H1 (cell line): ENCODE data around the gene NBEA. TPM values are rescaled to one million over a fixed set of nuclear protein-coding genes. Genes with fewer than 3 reads are reported as not detected.

Experiments used
- ATF2 ChIP-seq: IDR thresholded peaks from 2 replicates; pipeline ENCODE4 v1.6.1; 2012; ENCODE audit warnings: low read length, inconsistent platforms
- SRF ChIP-seq: IDR thresholded peaks from 2 replicates; pipeline ENCODE4 v1.6.1; 2011; ENCODE audit warnings: mild to moderate bottlenecking, low read depth, low read length, moderate library complexity
- polyA plus RNA-seq, 7 experiments: library from polyadenylated mRNA; depleted of rRNA in 3 of 7; stranded (reverse) in 5 of 7; unstranded in 2 of 7; fragments of >200 nt in 5 of 7; fragments of 200-250 nt in 2 of 7; gene quantifications; 1 replicate in 5 of 7; 2 replicates in 1 of 7; 4 replicates in 1 of 7; pipeline versions ENCODE4 v1.2.1 to v1.2.3, GENCODE V29; 2011 to 2013; ENCODE audit warnings: missing spikeins in 2 of 7, mixed read lengths in 2 of 7
- total RNA-seq: library from RNA; stranded (reverse); fragmentation: NEBNext Ultra II Directional; extraction: Animal tissue kit (Norgen Biotek cat#: 25700); gene quantifications from 2 replicates; pipeline ENCODE4 v1.2.1, GENCODE V29; 2021

NBEA gene
- total and polyA plus RNA-seq, 2 of the 8 experiments (the other 6 are each of a cell fraction or from before 2014, with no cell fraction given): 14.2 to 21.5 TPM

DNA sequence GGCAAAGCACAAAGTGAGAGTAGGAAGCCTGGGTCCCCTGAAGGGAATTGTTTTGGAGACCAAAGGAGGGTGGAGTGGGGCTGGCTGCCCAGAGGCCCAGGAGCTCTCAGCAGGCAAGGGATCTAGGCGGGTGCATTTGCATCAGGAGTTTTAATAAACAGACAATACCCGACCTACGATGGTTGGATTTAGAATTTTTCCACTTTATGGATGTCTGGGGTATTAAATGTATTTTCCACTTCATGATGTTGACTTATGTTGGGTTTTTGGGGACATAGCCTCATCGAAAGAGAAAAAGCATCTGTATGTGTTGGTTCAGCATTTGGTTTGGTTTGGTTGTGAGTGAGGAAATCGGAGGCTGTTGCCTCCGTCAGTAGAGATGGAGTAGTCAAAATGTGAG is 739.6 kb downstream of the NBEA start (continued):
- TF ChIP-seq ATF2 (no peak), SRF (no peak)
